Ishikawa (cell line): ENCODE results near the gene OR2T10.

Source experiments
- CEBPB ChIP-seq: IDR thresholded peaks from 2 replicates; pipeline ENCODE4 v1.6.1; 2012
- CREB1 ChIP-seq: IDR thresholded peaks from 2 replicates; pipeline ENCODE4 v1.6.1; 2012; ENCODE audit warnings: low read depth
- EGR1 ChIP-seq: IDR thresholded peaks from 2 replicates; pipeline ENCODE4 v1.6.1; 2012
- EP300 ChIP-seq: IDR thresholded peaks from 2 replicates; pipeline ENCODE4 v1.6.1; 2012; ENCODE audit warnings: borderline replicate concordance
- FOXM1 ChIP-seq: IDR thresholded peaks from 2 replicates; pipeline ENCODE4 v1.6.1; 2012; ENCODE audit warnings: low read depth, borderline replicate concordance
- MAX ChIP-seq: IDR thresholded peaks from 2 replicates; pipeline ENCODE4 v1.6.1; 2012
- NFIC ChIP-seq: IDR thresholded peaks from 2 replicates; pipeline ENCODE4 v1.6.1; 2012
- RAD21 ChIP-seq: IDR thresholded peaks from 2 replicates; pipeline ENCODE4 v1.6.1; 2012; ENCODE audit warnings: low read depth
- REST ChIP-seq: IDR thresholded peaks from 2 replicates; pipeline ENCODE4 v1.6.1; 2012; ENCODE audit warnings: low read depth, mild to moderate bottlenecking
- TAF1 ChIP-seq: IDR thresholded peaks from 2 replicates; pipeline ENCODE4 v1.6.1; 2012; ENCODE audit warnings: low read depth, mild to moderate bottlenecking
- TCF12 ChIP-seq: IDR thresholded peaks from 2 replicates; pipeline ENCODE4 v1.6.1; 2012; ENCODE audit warnings: low read depth
- TEAD4 ChIP-seq: IDR thresholded peaks from 2 replicates; pipeline ENCODE4 v1.6.1; 2012
- YY1 ChIP-seq: IDR thresholded peaks from 2 replicates; pipeline ENCODE4 v1.6.1; 2012; ENCODE audit warnings: low read depth
- ZBTB7A ChIP-seq: IDR thresholded peaks from 2 replicates; pipeline ENCODE4 v1.6.1; 2012; ENCODE audit warnings: low read depth
- TF ChIP-seq, protein P1 (sequence below): IDR thresholded peaks from 2 replicates; pipeline ENCODE4 v1.6.1; 2012

OR2T10 gene

DNA sequence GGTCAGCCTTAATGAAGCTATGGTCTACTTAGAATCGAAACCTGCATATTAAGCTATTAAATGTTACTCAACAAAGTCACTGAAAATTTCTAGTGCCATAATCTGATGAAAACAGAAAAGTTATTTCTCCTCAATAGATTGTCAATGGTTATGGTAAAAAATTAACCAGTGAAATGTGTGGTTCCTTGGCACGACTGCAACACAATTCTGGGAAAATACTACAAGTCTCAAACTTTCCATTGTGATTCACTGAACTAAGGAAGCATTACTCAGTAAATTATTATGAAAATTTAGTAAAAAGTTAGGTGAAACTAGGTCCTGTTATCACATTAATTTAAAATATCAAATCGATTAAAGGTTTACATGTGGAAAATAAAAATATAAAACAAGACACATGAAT lies 12.8 kb upstream of the OR2T10 start:
- TF ChIP-seq YY1 (no peak), EGR1 (no peak), TEAD4 (no peak), FOXM1 (no peak), TAF1 (no peak), RAD21 (no peak), CEBPB (no peak), ZBTB7A (no peak), TCF12 (no peak), CREB1 (no peak), NFIC (no peak)
- TF ChIP-seq, protein P1, sequence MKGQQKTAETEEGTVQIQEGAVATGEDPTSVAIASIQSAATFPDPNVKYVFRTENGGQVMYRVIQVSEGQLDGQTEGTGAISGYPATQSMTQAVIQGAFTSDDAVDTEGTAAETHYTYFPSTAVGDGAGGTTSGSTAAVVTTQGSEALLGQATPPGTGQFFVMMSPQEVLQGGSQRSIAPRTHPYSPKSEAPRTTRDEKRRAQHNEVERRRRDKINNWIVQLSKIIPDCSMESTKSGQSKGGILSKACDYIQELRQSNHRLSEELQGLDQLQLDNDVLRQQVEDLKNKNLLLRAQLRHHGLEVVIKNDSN = no peak

DNA sequence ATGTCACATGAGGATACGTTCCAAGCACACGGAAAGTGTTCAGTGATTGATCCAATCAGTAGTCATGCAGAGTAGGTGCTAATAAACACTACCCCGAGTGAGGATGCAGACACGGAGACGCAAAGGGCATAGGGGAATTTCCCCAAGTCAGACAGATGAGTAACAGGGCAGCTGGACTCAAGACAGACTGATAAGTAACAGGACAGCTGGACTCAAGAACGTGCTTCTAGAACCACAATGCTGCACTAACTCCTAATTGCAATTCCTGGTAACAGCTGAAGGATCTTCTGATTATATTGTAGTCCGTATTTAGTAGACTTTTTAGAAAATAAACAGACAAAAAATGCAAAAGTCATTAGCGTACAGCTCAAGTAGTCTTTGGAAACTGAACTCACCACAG lies 1.9 kb upstream of the OR2T10 start:
- TF ChIP-seq, protein P1 = no peak
- TF ChIP-seq FOXM1 = no peak
- TF ChIP-seq MAX = no peak
- no peak for TF ChIP-seq TCF12
- no peak for TF ChIP-seq EGR1
- TF ChIP-seq NFIC = no peak
- TF ChIP-seq REST = no peak
- TF ChIP-seq YY1 = no peak
- TF ChIP-seq CREB1 = no peak
- no peak for TF ChIP-seq EP300
- no peak for TF ChIP-seq TEAD4
- no peak for TF ChIP-seq RAD21

- no peak for TF ChIP-seq EGR1
- no peak for TF ChIP-seq YY1
- TF ChIP-seq, protein P1 = no peak
- TF ChIP-seq FOXM1 = no peak
- TF ChIP-seq EP300 = no peak
- no peak for TF ChIP-seq TEAD4
- TF ChIP-seq ZBTB7A = no peak
- TF ChIP-seq NFIC = no peak
- no peak for TF ChIP-seq TAF1
- TF ChIP-seq CREB1 = no peak
- no peak for TF ChIP-seq TCF12
- TF ChIP-seq RAD21 = no peak
- TF ChIP-seq CEBPB = no peak
- no peak for TF ChIP-seq REST
- TF ChIP-seq MAX = no peak
Measured at GRCh38 chr1:248596615-248597014, 885 bp downstream of the OR2T10 start.

DNA sequence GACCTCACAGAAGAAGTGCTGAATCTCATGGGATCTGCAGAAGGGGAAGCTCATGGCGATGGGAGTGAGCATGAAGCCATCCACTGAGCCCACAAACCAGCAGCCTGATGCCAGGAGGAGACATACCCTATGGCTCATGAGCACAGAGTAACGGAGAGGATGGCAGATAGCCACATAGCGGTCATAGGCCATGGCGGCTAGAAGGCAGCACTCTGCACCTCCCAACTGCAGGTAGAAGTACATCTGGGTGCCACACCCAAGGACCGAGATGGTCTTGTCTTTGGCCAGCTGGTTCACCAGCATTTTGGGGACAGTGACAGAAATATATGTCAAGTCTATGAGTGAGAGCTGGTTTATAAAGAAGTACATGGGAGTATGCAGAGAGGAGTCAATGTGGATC lies 4.3 kb downstream of the OR2T10 start:
- TF ChIP-seq ZBTB7A (no peak), CREB1 (no peak), YY1 (no peak), TAF1 (no peak), CEBPB (no peak), MAX (no peak), REST (no peak), TEAD4 (no peak), EP300 (no peak), RAD21 (no peak)
- TF ChIP-seq, protein P1 = no peak
